ENCODE results near the gene COMMD1.

Gene COMMD1

DNA sequence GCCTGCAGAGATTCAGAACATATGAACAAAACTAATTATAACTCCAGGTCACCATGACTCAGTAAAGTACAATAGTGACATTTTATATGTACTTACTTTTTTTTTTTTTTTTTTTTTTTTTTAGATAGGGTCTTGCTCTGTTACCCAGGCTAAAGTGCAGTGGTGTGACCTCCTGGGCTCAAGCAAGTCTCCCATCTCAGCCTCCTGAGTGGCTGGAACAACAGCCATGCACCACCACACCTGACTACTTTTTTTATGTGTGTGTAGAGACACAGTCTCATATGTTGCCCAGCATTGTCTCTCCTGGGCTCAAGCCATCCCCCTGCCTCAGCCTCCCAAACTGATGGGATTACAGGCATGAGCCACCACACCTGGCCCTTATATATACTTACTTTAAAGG lies 159.8 kb downstream of the COMMD1 start:
- H3K9me2 ChIP-seq (replicated peaks; ENCODE audit: insufficient read depth, low read length), result no peaks in the 10 kb centered on the region
- H2AFZ ChIP-seq (ENCODE audit: low read depth, low read length, severe bottlenecking), result no peak overlapping the region
- no peaks in the 10 kb centered on the region for H3F3A ChIP-seq (ENCODE audit: insufficient read depth)
- no peaks in the 10 kb centered on the region for H4K20me1 ChIP-seq (ENCODE audit: low read depth, low read length)
- no peaks in the 10 kb centered on the region for H3K27me3 ChIP-seq (ENCODE audit: low read length)
- no peaks in the 10 kb centered on the region for H3K79me2 ChIP-seq (ENCODE audit: insufficient read depth, low read length)
- H3K4me3 ChIP-seq (ENCODE audit: insufficient read depth, low read length, poor library complexity, severe bottlenecking), result no peak overlapping the region
- TF ChIP-seq EZH2phosphoT487 (conservative IDR thresholded peaks at IDR 0.05; ENCODE audit: low read length), result no peak
- TF ChIP-seq, protein P1, sequence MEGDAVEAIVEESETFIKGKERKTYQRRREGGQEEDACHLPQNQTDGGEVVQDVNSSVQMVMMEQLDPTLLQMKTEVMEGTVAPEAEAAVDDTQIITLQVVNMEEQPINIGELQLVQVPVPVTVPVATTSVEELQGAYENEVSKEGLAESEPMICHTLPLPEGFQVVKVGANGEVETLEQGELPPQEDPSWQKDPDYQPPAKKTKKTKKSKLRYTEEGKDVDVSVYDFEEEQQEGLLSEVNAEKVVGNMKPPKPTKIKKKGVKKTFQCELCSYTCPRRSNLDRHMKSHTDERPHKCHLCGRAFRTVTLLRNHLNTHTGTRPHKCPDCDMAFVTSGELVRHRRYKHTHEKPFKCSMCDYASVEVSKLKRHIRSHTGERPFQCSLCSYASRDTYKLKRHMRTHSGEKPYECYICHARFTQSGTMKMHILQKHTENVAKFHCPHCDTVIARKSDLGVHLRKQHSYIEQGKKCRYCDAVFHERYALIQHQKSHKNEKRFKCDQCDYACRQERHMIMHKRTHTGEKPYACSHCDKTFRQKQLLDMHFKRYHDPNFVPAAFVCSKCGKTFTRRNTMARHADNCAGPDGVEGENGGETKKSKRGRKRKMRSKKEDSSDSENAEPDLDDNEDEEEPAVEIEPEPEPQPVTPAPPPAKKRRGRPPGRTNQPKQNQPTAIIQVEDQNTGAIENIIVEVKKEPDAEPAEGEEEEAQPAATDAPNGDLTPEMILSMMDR (IDR thresholded peaks at IDR 0.05; ENCODE audit: insufficient read depth, low read length, poor library complexity, severe bottlenecking), result no peak
- H3K4me2 ChIP-seq (ENCODE audit: low read depth, low read length, poor library complexity, severe bottlenecking), result no peak overlapping the region
- no peaks in the 10 kb centered on the region for H3K9me3 ChIP-seq (ENCODE audit: insufficient read depth, low read length)
- no peak overlapping the region for H3K27ac ChIP-seq (ENCODE audit: low read depth, low read length)
- H3K36me3 ChIP-seq (ENCODE audit: low read length), result no peaks in the 10 kb centered on the region
- H3K9ac ChIP-seq (ENCODE audit: low read length), result no peak overlapping the region

DNA sequence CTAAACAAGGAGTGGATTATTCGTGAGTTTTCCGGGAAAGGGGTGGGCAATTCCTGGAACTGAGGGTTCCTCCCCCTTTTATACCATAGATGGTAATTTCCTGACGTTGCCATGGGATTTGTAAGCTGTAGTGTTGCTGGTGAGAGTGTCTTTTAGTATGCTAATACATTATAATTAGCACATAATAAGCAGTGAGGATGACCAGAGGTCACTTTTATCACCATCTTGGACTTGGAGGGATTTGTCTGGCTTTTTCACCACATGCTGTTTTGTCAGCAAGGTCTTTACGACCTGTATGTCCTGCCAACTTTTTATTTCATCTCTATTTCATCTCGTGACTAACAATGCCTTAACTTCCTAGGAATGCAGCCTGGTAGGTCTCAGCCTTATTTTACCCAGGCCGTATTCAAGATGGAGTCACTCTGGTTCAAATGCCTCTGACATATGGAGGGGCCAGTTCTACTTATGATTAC lies 165.7 kb downstream of the COMMD1 start:
- no peak for TF ChIP-seq EZH2phosphoT487 (conservative IDR thresholded peaks at IDR 0.05; ENCODE audit: low read length)
- TF ChIP-seq, protein P1 (IDR thresholded peaks at IDR 0.05; ENCODE audit: insufficient read depth, low read length, poor library complexity, severe bottlenecking), result no peak
- H3K79me2 ChIP-seq (ENCODE audit: insufficient read depth, low read length), result no peaks in the 10 kb centered on the region

DNA sequence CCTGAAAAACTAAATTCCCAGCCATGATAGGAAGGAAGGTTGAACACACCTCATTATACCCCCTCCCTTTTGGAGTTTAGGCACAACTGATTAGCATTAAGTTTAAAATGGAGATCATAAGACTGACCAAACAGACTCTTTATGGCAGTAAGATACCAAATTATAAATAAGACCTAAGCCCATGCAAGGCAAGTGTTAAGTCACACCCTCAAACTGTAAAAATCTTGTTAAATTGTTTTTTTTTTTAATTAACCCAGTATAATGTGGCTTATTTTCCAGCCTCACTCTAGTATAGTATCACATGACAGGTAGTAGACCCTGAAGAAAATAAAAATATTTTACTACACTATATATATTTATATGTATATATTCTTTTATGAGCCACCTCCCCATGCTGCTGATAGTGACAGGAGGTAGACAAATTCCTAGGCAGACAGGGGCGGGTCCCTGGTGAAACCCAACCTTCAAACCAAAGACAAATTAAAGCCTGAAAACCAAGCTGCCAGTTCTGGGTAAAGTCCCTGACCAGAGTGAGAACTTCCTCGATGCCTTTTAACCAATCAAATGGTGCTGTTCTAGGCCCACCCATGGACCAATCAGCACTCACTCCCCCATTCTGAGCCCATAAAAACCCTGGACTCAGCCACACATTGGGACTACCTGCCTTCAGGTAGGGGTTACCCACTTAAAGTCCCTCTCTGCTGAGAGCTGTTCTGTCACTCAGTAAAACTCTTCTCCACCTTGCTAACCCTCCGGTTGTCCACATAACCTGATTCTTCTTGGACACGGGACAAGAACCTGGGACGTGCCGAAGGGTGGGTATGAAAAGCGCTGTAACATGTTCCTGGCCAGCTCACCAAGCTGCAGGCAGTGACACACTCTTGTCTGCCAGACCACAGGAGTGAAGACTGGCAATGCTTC lies 166.5 kb downstream of the COMMD1 start:
- Histone ChIP-seq H3K4me2 (ENCODE audit: low read depth, low read length, poor library complexity, severe bottlenecking) (no peak overlapping the region), H3K9me3 (ENCODE audit: insufficient read depth, low read length) (peaks cover 12% of the 10 kb centered on the region; the same call in 1 of the 2 replicates)

More for the DNA sequence above, 165.7 kb downstream of the COMMD1 start:
- no peak overlapping the region for H3K27ac ChIP-seq (ENCODE audit: low read depth, low read length)
- no peak overlapping the region for H2AFZ ChIP-seq (ENCODE audit: low read depth, low read length, severe bottlenecking)
- peaks cover 12% of the 10 kb centered on the region; the same call in 1 of the 2 replicates for H3K9me3 ChIP-seq (ENCODE audit: insufficient read depth, low read length)
- H3K4me2 ChIP-seq (ENCODE audit: low read depth, low read length, poor library complexity, severe bottlenecking), result no peak overlapping the region
- no peaks in the 10 kb centered on the region for H3K27me3 ChIP-seq (ENCODE audit: low read length)
- H4K20me1 ChIP-seq (ENCODE audit: low read depth, low read length), result no peaks in the 10 kb centered on the region
- H3K9me2 ChIP-seq (replicated peaks; ENCODE audit: insufficient read depth, low read length), result no peaks in the 10 kb centered on the region
- H3K9ac ChIP-seq (ENCODE audit: low read length), result no peak overlapping the region
- no peaks in the 10 kb centered on the region for H3K36me3 ChIP-seq (ENCODE audit: low read length)
- H3K4me3 ChIP-seq (ENCODE audit: insufficient read depth, low read length, poor library complexity, severe bottlenecking), result no peak overlapping the region
- H3F3A ChIP-seq (ENCODE audit: insufficient read depth), result no peaks in the 10 kb centered on the region

More for the DNA sequence above, 166.5 kb downstream of the COMMD1 start:
- no peak overlapping the region for H3K4me3 ChIP-seq (ENCODE audit: insufficient read depth, low read length, poor library complexity, severe bottlenecking)
- H3K79me2 ChIP-seq (ENCODE audit: insufficient read depth, low read length), result no peaks in the 10 kb centered on the region
- TF ChIP-seq, protein P1 (IDR thresholded peaks at IDR 0.05; ENCODE audit: insufficient read depth, low read length, poor library complexity, severe bottlenecking), result no peak
- H3K9ac ChIP-seq (ENCODE audit: low read length), result no peak overlapping the region
- H3K9me2 ChIP-seq (replicated peaks; ENCODE audit: insufficient read depth, low read length), result no peaks in the 10 kb centered on the region
- no peaks in the 10 kb centered on the region for H4K20me1 ChIP-seq (ENCODE audit: low read depth, low read length)
- no peak overlapping the region for H3K27ac ChIP-seq (ENCODE audit: low read depth, low read length)
- H3F3A ChIP-seq (ENCODE audit: insufficient read depth), result no peaks in the 10 kb centered on the region
- no peak overlapping the region for H2AFZ ChIP-seq (ENCODE audit: low read depth, low read length, severe bottlenecking)
- H3K36me3 ChIP-seq (ENCODE audit: low read length), result no peaks in the 10 kb centered on the region
- H3K27me3 ChIP-seq (ENCODE audit: low read length), result no peaks in the 10 kb centered on the region

Data from SU-DHL-6 (cell line).